GM20431 (cell line): ENCODE data around the gene CDRT4.
"Not testable (repeated sequence)": the region's sequence is repeated elsewhere in the genome, so short reads cannot be mapped to it uniquely, and the experiment has no call there.

Source experiments
- in situ Hi-C: fragments of 300-500 bp; cut with MseI, MboI; formaldehyde crosslinking; loops from one replicate; pipeline ENCODE4 v1.15.0; 2020; ENCODE audit warnings: low sequenced_read_pairs; ENCODE audit not compliant: unreplicated experiment

The CDRT4 gene

DNA sequence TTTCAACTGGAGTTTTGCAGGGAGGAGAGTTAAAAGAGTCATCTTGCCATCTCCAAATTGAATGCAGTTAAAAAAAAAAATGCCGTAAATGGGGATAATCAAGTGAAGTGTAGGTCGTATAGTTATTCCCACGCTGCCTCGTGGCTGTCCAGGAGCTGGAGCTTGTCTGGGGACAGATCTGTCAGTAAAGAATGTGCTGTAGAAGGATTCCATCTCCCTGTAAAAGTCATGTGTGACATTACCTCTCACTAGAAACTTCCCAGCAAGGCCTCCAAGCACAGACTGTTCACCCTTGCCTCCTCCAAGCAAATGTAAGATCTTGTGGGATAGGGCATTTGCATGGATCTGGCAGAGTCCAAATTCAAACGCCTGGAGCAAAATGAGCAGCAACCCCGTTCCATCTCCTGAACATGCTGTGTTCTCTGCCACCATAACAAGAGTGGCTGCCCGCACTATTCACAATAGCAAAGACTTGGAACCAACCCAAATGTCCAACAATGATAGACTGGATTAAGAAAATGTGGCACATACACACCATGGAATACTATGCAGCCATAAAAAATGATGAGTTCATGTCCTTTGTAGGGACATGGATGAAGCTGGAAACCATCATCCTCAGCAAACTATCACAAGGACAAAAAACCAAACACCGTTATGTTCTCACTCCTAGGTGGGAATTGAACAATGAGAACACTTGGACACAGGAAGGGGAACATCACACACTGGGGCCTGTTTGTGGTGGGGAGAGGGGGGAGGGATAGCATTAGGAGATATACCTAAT lies 28.0 kb downstream of the CDRT4 start:
- in situ Hi-C loops = not testable (repeated sequence)

GRCh38 chr17:15438491-15439105 lies 28.8 kb downstream of the CDRT4 start:
- in situ Hi-C loops = no loop called here

DNA sequence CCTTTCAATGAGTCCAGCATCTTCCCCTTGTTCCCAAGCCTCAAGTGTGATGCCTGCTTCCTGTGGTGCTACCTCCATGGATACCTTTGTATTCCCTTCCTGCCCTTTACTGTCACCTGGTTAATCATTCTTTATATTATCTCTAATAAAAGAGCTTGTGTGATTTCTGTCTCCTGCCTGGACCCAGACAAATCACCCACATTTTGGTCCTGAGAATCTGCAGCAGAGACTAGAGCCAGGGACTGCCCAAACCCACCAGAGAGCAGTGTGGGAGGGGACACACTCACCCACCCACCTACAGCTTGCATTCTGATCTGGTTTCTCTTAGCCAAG lies 30.2 kb downstream of the CDRT4 start:
- in situ Hi-C loops = no loop called here

GRCh38 chr17:15436473-15437302 lies 30.7 kb downstream of the CDRT4 start:
- in situ Hi-C loops = no loop called here

- in situ Hi-C loops = no loop called here
Measured at GRCh38 chr17:15434956-15435355, 32.5 kb downstream of the CDRT4 start.

DNA sequence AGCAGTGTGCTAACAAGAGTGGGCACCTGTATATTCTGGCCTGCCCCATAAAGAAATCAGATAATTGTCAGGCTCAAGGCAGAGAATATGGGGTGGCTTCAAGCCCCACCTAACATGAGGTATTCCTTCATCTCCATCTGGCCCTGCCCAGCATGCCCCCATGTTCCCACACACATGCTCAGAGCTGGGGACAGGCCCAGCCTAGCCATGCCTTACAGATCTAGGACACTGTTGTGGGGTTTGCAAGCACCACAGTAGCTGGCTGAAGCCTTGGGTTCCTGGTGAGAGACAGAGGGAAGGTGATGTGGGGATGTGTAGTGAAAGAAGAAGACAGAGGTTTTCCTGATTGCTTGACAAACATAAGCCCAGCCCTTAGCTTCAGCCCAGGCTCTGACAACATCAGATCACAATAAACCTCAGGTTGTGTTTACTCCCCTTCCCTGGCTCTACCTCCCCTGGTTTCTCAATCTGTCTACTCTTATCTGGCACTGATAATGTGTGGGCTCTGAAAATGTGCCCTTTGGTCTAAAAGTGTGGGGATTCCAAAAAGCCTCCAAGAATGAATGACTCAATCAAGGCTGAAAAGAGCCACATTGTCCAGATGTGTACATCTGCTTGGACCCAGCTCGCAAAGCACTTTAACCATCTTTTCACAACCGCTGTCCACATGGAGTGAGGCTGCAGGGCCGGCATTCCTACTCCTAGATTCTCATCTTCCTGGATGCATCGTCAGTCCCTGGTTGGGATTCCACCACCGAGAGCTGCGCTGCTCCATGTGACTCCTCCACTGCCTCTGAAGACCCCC lies 34.4 kb downstream of the CDRT4 start:
- in situ Hi-C loops = no loop called here

- in situ Hi-C loops = no loop called here
Measured at GRCh38 chr17:15431766-15432165, 35.7 kb downstream of the CDRT4 start.

DNA sequence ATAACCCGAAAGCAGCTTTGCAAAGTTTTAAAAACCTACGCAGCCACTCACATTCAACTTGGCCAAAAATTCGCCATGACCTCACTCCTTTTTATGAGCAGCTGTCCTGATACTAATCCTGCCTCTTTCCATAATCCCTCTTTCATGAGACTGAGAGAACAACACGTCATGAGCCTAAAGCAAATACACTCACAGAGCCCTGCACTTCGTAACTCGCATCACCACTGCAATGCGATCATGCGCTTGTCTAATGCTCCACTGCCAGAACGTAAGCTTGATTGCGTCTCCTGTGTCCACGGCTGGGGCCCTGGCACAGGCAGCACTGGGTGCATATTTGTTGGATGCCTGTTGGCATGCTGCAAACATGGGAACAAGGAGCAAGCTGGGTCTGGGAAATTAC lies 36.2 kb downstream of the CDRT4 start:
- in situ Hi-C loops = no loop called here

- in situ Hi-C loops = no loop called here
Measured at GRCh38 chr17:15424521-15424920, 42.9 kb downstream of the CDRT4 start.

DNA sequence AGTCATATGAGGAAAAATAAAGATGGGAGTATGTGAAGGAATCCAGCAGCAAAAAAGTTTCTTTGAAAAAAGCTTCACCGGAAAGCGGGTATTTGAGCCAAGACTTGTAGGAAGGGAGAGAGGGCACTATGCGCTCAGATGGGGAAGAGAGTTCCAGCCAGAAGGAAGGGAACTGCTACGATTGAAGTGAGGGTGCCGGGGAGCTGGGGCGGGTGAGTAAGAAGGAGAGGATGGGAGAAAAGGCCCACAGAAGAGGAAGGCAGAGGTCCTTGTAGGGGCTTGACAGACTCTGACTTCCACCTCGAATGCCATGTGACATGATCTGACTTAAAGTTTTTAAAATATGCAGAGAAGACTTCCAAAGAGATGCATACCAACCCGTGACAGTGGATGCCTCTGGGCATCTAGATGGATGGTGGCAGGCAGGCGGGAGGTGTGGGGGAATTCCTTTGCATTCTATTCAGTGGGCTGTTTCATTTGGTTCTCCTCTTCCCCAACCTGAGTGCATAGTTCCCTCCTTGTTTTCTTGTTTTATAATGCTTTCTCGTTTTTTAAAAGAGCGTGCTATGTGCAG lies 44.9 kb downstream of the CDRT4 start:
- in situ Hi-C loops = no loop called here

DNA sequence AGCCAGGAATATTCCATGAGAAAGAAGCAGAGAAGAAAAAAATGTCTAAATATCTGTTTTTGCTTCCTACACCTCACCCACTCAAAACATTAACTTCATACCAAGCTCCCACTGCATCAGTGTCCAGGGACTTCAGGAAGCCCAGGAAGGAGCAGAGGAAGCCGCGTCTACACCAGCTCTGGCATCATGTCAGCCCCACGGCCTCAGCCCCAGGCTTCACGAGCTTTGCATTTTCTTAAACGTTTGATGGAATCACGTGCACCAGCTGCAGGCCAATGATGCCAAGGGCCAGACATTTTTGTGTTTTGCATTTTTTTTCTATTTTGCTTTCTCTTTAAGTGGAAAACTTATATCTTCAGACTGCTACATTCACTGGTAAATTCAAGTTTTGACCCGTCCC lies 48.6 kb downstream of the CDRT4 start:
- in situ Hi-C loops = no loop called here

GRCh38 chr17:15414532-15415306 lies 52.7 kb downstream of the CDRT4 start:
- in situ Hi-C loops = no loop called here

- in situ Hi-C loops = no loop called here
Measured at GRCh38 chr17:15413101-15413771, 54.2 kb downstream of the CDRT4 start.

GRCh38 chr17:15412606-15413005 lies 54.8 kb downstream of the CDRT4 start:
- in situ Hi-C loops = no loop called here

DNA sequence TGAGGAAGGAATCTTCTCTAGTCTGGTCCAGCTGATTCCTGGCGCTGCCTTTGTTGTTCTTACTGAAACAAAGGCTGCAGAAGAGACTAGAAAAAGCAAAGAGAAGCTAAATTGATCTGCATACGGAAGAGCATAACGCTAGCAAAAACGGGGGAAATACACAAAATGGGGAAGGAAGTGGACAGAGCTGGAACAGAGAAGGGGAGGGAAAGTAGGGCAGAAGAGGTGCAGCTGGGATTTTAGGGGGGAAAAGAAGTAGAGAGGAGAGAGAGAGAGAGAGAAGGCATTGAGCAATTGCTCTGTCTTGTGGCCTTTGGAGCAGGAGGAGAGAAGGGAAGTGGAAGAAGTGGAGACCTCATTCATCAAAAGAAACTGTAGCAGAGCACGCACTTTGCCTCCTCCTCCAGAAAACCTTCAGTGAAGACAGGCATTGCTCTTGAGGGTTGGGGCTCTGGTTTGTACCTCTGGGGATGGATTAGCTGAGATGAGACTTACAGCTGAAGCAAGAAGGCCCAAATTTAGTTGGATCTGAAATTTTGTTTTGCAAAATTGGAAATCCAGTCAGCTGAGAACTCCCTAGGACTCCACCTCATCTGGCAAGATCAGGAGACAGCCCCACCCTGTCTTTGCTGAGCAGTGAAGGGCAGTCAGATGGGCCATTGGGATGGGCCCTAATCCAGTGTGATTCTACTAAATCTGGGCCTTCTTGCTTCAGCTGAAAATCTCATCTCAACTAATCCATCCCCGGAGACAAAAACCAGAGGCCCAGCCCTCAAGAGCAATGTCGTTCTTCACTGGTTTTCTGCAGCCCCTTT lies 55.8 kb downstream of the CDRT4 start:
- in situ Hi-C loops = no loop called here

DNA sequence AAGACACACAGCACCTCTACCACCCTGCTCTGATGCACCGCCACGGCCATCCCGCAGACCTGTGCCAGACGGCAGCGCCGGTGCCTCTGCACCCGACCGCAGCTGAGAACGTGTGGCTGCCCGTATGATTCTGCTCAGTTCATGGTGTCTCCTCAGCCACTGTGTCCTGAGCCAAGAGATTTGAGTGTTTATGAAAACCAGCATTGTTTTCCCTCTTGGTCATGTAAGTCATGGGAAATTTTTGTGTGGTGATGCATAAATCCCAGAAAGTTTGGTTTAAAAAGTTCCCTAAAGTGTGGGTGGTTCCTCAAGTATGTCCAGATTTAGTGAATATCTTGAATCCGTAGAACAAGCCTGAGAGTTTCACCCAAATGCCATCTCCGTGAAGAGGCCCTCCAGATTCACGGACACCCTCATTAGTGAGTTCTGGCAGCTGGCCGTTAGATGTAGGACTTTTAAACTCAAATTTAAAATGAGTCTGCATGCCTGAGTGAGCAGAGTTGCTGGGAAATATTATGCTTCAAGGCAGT lies 57.6 kb downstream of the CDRT4 start:
- in situ Hi-C loops = no loop called here

DNA sequence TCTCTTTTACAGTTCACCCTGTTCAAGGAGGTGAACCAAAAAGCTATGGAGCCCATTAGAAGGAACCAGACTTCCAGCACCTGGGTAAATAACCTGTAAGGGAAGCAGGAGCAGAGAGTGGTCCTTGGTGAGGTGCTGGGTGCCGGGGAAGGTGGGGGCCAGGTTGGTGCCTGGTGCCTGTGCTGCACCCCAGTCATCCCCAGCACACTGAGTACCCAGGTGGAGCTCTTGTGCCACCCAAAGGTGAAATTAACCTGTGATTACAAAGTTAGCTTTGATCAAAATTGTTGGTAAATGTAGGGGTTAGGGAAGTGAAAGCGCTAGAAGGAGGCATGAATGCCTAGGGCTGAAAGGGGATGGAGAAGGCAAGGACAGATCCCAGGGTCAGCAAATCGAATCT lies 58.6 kb downstream of the CDRT4 start:
- in situ Hi-C loops = no loop called here

DNA sequence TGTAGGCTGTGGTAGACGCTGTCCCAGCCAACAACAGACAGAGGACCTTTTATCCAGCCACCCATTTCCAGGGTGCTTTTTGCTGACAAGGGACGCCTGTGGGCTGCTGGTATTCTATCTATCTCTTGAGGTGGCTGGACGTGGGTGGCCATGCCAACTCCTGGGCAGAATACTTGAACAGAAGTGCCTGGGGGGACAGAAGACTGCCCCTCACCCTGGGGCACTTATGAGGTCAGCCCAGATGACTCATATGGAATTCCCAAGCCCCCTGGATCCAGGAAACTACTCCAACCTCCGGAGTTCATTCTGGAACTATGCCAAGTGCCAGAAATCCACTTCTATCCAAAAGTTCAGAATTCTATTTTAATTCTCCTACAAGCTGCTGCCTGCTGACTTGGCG lies 61.3 kb downstream of the CDRT4 start:
- in situ Hi-C loops = no loop called here
